Measurements from ENCODE around the gene MYBPH.
A peak's percentile ranks its signal among the peaks of the same experiment; 100 is the strongest.

Gene MYBPH

DNA sequence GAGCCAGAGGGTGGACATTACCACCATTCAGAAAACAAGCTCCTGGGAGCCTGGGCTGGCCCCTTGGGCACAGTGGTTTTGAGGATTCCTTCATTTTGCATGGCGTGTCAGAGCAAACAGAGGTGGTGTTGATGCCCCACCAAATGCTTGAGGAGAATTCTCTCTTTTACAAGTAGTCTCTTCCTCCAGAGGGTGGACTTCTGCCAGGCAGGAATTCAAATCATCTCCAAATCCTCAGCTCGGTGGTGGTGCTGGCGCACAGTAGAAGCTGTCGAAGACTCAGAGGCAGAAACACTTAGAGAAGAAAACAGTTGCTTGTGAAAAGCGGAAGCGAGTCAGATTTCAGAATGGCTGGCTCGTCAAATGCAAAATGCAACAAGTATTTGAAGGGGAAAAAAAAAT is 14.3 kb upstream of the MYBPH start:
- Histone ChIP-seq H3K27ac (replicated peaks; ENCODE audit: low read length) (no peak overlapping the region), H3K14ac (ENCODE audit: low read length) (no peak overlapping the region)
- no CpG with 5 or more reads among the region's 7 CpGs for WGBS, 2 donors (ENCODE audit: extremely low coverage in 2 of 2, insufficient read length in 2 of 2, insufficient replicate concordance in 1 of 2)

DNA sequence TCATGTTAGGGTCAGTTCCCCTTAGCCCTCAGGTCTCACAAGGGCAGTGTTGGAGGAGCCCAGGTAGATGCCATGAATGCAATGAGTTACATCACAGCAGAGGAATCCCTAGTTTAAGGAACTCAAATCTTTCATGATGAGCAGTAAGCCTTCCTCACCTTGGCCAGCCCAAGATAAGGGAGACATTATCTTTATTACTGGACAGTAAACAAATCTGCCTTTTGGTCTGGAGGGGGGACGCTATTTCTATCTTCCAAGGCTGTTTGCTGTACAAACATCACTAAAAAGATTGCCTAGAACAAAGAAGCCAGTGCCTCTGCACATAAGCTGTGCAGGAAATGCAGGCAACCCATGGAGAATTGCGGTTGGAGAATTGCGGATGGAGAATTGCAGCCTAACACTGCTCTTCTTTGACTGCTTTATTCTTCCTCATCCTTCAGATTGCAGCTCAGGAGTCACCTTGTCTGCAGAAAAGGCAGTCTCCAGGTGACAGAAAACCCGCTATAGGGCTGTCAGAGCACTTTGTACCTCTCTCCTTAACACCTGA is 13.1 kb upstream of the MYBPH start:
- no peaks in the 10 kb centered on the region for H3K79me1 ChIP-seq (ENCODE audit: low read depth, low read length)
- no CpG with 5 or more reads among the region's 4 CpGs for WGBS, 2 donors (ENCODE audit: extremely low coverage in 2 of 2, insufficient read length in 2 of 2, insufficient replicate concordance in 1 of 2)
- no peak overlapping the region for H4K8ac ChIP-seq (ENCODE audit: low read depth, low read length)

More for the DNA sequence above, 14.3 kb upstream of the MYBPH start:
- H3K4me2 ChIP-seq (ENCODE audit: insufficient read depth, low read length, poor library complexity, severe bottlenecking): no peak overlapping the region
- H2BK5ac ChIP-seq (ENCODE audit: low read length): no peak overlapping the region
- H2BK12ac ChIP-seq (ENCODE audit: low read length): no peak overlapping the region
- peaks cover 20 to 22% of the 10 kb centered on the region in 2 donors for H3K4me1 ChIP-seq (ENCODE audit: control insufficient read depth in 2 of 2, insufficient read depth in 1 of 2, low read depth in 1 of 2, low read length in 2 of 2)
- H4K91ac ChIP-seq (ENCODE audit: low read depth, low read length, poor library complexity): no peak overlapping the region
- no peak overlapping the region for H3K23ac ChIP-seq (ENCODE audit: low read depth, low read length, poor library complexity)
- H2BK120ac ChIP-seq (ENCODE audit: low read depth, low read length): no peak overlapping the region
- no peak for DNase-seq (ENCODE audit: low spot score)
- no peak overlapping the region for H3K18ac ChIP-seq (ENCODE audit: low read length)
- no peak overlapping the region for H4K8ac ChIP-seq (ENCODE audit: low read depth, low read length)
- H3K9ac ChIP-seq (ENCODE audit: low read depth, low read length, poor library complexity): no peak overlapping the region
- no peaks in the 10 kb centered on the region for H3K9me3 ChIP-seq (replicated peaks in 1 of 2; ENCODE audit: control insufficient read depth in 2 of 2, insufficient read depth in 1 of 2, low read depth in 1 of 2, low read length in 2 of 2)
- no peaks in the 10 kb centered on the region for H3K79me1 ChIP-seq (ENCODE audit: low read depth, low read length)
- no peak overlapping the region for H3K4me3 ChIP-seq (ENCODE audit: low read length in 2 of 2)
- no peak overlapping the region for H3K4ac ChIP-seq (ENCODE audit: low read length)
- H3K36me3 ChIP-seq (replicated peaks in 1 of 2; ENCODE audit: control insufficient read depth in 2 of 2, insufficient read depth in 2 of 2, low read length in 2 of 2): no peaks in the 10 kb centered on the region
- H2BK15ac ChIP-seq (ENCODE audit: low read length): no peak overlapping the region
- H2AFZ ChIP-seq (ENCODE audit: low read length): no peak overlapping the region
- H2AK5ac ChIP-seq (ENCODE audit: low read depth, low read length): no peak overlapping the region
- peaks cover 0 to 3% (median 0%) of the 10 kb centered on the region in 3 experiments for H3K27me3 ChIP-seq (ENCODE audit: control insufficient read depth in 3 of 3, insufficient read depth in 3 of 3, low read depth in 1 of 3, low read length in 3 of 3)

GRCh38 chr1:203187689-203188264 is 12.2 kb upstream of the MYBPH start:
- no peaks in the 10 kb centered on the region for H3K36me3 ChIP-seq (replicated peaks in 1 of 2; ENCODE audit: control insufficient read depth in 2 of 2, insufficient read depth in 2 of 2, low read length in 2 of 2)
- H3K9me3 ChIP-seq (replicated peaks in 1 of 2; ENCODE audit: control insufficient read depth in 2 of 2, insufficient read depth in 1 of 2, low read depth in 1 of 2, low read length in 2 of 2): no peaks in the 10 kb centered on the region
- H3K4me2 ChIP-seq (ENCODE audit: insufficient read depth, low read length, poor library complexity, severe bottlenecking): no peak overlapping the region
- H2AFZ ChIP-seq (ENCODE audit: low read length): peak overlapping the region; percentile 84
- no peak overlapping the region for H4K8ac ChIP-seq (ENCODE audit: low read depth, low read length)
- H3K9ac ChIP-seq (ENCODE audit: low read depth, low read length, poor library complexity): no peak overlapping the region
- no peak for DNase-seq (ENCODE audit: low spot score)
- peaks cover 20 to 22% of the 10 kb centered on the region in 2 donors for H3K4me1 ChIP-seq (ENCODE audit: control insufficient read depth in 2 of 2, insufficient read depth in 1 of 2, low read depth in 1 of 2, low read length in 2 of 2)
- H2BK5ac ChIP-seq (ENCODE audit: low read length): no peak overlapping the region
- no peak overlapping the region for H2BK12ac ChIP-seq (ENCODE audit: low read length)
- no peak overlapping the region for H4K91ac ChIP-seq (ENCODE audit: low read depth, low read length, poor library complexity)
- peaks cover 0 to 3% (median 0%) of the 10 kb centered on the region in 3 experiments for H3K27me3 ChIP-seq (ENCODE audit: control insufficient read depth in 3 of 3, insufficient read depth in 3 of 3, low read depth in 1 of 3, low read length in 3 of 3)
- H3K27ac ChIP-seq (replicated peaks; ENCODE audit: low read length): no peak overlapping the region
- no peak overlapping the region for H2AK5ac ChIP-seq (ENCODE audit: low read depth, low read length)
- H2BK15ac ChIP-seq (ENCODE audit: low read length): no peak overlapping the region
- no peak overlapping the region for H3K4me3 ChIP-seq (ENCODE audit: low read length in 2 of 2)
- no peak overlapping the region for H3K14ac ChIP-seq (ENCODE audit: low read length)
- WGBS, 2 donors (ENCODE audit: extremely low coverage in 2 of 2, insufficient read length in 2 of 2, insufficient replicate concordance in 1 of 2): no CpG with 5 or more reads among the region's 3 CpGs
- H3K79me1 ChIP-seq (ENCODE audit: low read depth, low read length): no peaks in the 10 kb centered on the region
- no peak overlapping the region for H2BK120ac ChIP-seq (ENCODE audit: low read depth, low read length)
- no peak overlapping the region for H3K4ac ChIP-seq (ENCODE audit: low read length)
- no peak overlapping the region for H3K23ac ChIP-seq (ENCODE audit: low read depth, low read length, poor library complexity)
- H3K18ac ChIP-seq (ENCODE audit: low read length): no peak overlapping the region

More for the DNA sequence above, 13.1 kb upstream of the MYBPH start:
- no peak for DNase-seq (ENCODE audit: low spot score)
- Histone ChIP-seq H3K4me3 (ENCODE audit: low read length in 2 of 2) (no peak overlapping the region), H2AK5ac (ENCODE audit: low read depth, low read length) (no peak overlapping the region), H3K36me3 (replicated peaks in 1 of 2; ENCODE audit: control insufficient read depth in 2 of 2, insufficient read depth in 2 of 2, low read length in 2 of 2) (no peaks in the 10 kb centered on the region), H3K4me2 (ENCODE audit: insufficient read depth, low read length, poor library complexity, severe bottlenecking) (no peak overlapping the region), H3K9ac (ENCODE audit: low read depth, low read length, poor library complexity) (no peak overlapping the region), H2BK120ac (ENCODE audit: low read depth, low read length) (no peak overlapping the region), H2BK15ac (ENCODE audit: low read length) (no peak overlapping the region), H2BK12ac (ENCODE audit: low read length) (no peak overlapping the region), H3K4me1 (ENCODE audit: control insufficient read depth in 2 of 2, insufficient read depth in 1 of 2, low read depth in 1 of 2, low read length in 2 of 2) (peaks cover 20 to 22% of the 10 kb centered on the region in 2 donors), H4K91ac (ENCODE audit: low read depth, low read length, poor library complexity) (no peak overlapping the region), H2BK5ac (ENCODE audit: low read length) (no peak overlapping the region), H3K23ac (ENCODE audit: low read depth, low read length, poor library complexity) (no peak overlapping the region), H3K27ac (replicated peaks; ENCODE audit: low read length) (no peak overlapping the region), H3K18ac (ENCODE audit: low read length) (no peak overlapping the region), H3K27me3 (ENCODE audit: control insufficient read depth in 3 of 3, insufficient read depth in 3 of 3, low read depth in 1 of 3, low read length in 3 of 3) (peaks cover 0 to 3% (median 0%) of the 10 kb centered on the region in 3 experiments), H3K4ac (ENCODE audit: low read length) (no peak overlapping the region), H3K14ac (ENCODE audit: low read length) (no peak overlapping the region), H3K9me3 (replicated peaks in 1 of 2; ENCODE audit: control insufficient read depth in 2 of 2, insufficient read depth in 1 of 2, low read depth in 1 of 2, low read length in 2 of 2) (no peaks in the 10 kb centered on the region), H2AFZ (ENCODE audit: low read length) (no peak overlapping the region)

- Histone ChIP-seq H3K27me3 (ENCODE audit: control insufficient read depth in 3 of 3, insufficient read depth in 3 of 3, low read depth in 1 of 3, low read length in 3 of 3) (peaks cover 0 to 3% (median 0%) of the 10 kb centered on the region in 3 experiments), H3K4ac (ENCODE audit: low read length) (no peak overlapping the region), H2BK15ac (ENCODE audit: low read length) (no peak overlapping the region), H3K9ac (ENCODE audit: low read depth, low read length, poor library complexity) (no peak overlapping the region), H3K9me3 (replicated peaks in 1 of 2; ENCODE audit: control insufficient read depth in 2 of 2, insufficient read depth in 1 of 2, low read depth in 1 of 2, low read length in 2 of 2) (no peaks in the 10 kb centered on the region), H3K14ac (ENCODE audit: low read length) (no peak overlapping the region), H3K18ac (ENCODE audit: low read length) (no peak overlapping the region), H2BK120ac (ENCODE audit: low read depth, low read length) (no peak overlapping the region), H2BK12ac (ENCODE audit: low read length) (no peak overlapping the region), H4K91ac (ENCODE audit: low read depth, low read length, poor library complexity) (no peak overlapping the region), H2AK5ac (ENCODE audit: low read depth, low read length) (no peak overlapping the region), H3K36me3 (replicated peaks in 1 of 2; ENCODE audit: control insufficient read depth in 2 of 2, insufficient read depth in 2 of 2, low read length in 2 of 2) (no peaks in the 10 kb centered on the region), H3K4me1 (ENCODE audit: control insufficient read depth in 2 of 2, insufficient read depth in 1 of 2, low read depth in 1 of 2, low read length in 2 of 2) (peaks cover 20 to 22% of the 10 kb centered on the region in 2 donors), H4K8ac (ENCODE audit: low read depth, low read length) (no peak overlapping the region), H2BK5ac (ENCODE audit: low read length) (no peak overlapping the region), H3K27ac (replicated peaks; ENCODE audit: low read length) (no peak overlapping the region), H3K4me3 (ENCODE audit: low read length in 2 of 2) (no peak overlapping the region), H2AFZ (ENCODE audit: low read length) (peak overlapping the region; percentile 84), H3K79me1 (ENCODE audit: low read depth, low read length) (no peaks in the 10 kb centered on the region), H3K23ac (ENCODE audit: low read depth, low read length, poor library complexity) (no peak overlapping the region), H3K4me2 (ENCODE audit: insufficient read depth, low read length, poor library complexity, severe bottlenecking) (no peak overlapping the region)
- no peak for DNase-seq (ENCODE audit: low spot score)
- WGBS, 2 donors (ENCODE audit: extremely low coverage in 2 of 2, insufficient read length in 2 of 2, insufficient replicate concordance in 1 of 2): no CpG with 5 or more reads among the region's 7 CpGs
Measured at GRCh38 chr1:203187304-203187685, 11.7 kb upstream of the MYBPH start.

Measured in neuronal stem cell (in vitro differentiated cells).